CD1c-positive myeloid dendritic cell (primary cell): ENCODE measurements around the gene PDLIM3.
"Not testable (repeated sequence)": the region's sequence is repeated elsewhere in the genome, so short reads cannot be mapped to it uniquely, and the experiment has no call there.

ENCODE experiments used
- DNase-seq: peaks from one replicate; pipeline ENCODE4 v3.0.0-alpha.2; 2016; ENCODE audit errors: extremely low spot score

PDLIM3 gene

GRCh38 chr4:185554365-185555126 is 19.2 kb upstream of the PDLIM3 start:
- DNase-seq, result no peak

- DNase-seq, result no peak
Measured at GRCh38 chr4:185552254-185552653, 16.9 kb upstream of the PDLIM3 start.

DNA sequence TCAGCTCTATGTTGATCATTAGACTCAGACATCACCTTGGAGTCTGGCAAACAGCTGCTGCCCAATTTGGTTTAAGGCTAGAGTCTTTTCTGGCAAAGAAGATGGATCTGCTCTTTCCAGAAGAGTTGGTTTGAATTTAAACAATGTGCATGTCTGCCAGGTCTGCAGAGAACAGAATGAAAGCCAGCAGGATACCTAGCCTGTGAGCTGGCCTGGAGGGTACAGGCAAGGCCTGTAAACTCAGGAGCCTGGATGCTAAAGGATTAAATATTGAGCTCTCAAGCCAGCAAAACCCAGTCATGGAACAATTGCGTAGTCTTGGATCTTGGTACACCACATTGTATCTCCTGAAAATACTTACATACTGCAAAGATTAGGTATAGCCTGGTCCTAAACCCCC is 15.6 kb upstream of the PDLIM3 start:
- no peak for DNase-seq

- DNase-seq, result no peak
Measured at GRCh38 chr4:185549095-185549639, 13.9 kb upstream of the PDLIM3 start.

- DNase-seq, result no peak
Measured at GRCh38 chr4:185548587-185548986, 13.3 kb upstream of the PDLIM3 start.

DNA sequence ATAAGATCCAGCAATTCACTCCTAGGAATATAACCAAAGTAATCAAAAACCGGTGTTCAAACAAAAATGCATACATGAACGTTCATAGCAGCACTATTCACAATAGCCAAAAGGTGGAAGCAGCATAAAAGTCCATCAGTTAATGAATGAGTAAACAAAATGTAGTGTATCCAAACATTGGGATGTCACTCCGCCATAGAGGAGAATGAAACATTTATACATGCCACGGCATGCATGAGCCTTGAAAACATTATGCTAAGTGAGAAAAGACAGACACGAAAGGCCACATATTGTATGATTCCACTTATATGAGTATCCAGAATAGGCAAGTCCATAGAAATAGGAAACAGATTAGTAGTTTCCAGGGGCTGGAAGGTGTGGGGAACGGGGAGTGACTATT is 11.0 kb upstream of the PDLIM3 start:
- DNase-seq, result no peak

DNA sequence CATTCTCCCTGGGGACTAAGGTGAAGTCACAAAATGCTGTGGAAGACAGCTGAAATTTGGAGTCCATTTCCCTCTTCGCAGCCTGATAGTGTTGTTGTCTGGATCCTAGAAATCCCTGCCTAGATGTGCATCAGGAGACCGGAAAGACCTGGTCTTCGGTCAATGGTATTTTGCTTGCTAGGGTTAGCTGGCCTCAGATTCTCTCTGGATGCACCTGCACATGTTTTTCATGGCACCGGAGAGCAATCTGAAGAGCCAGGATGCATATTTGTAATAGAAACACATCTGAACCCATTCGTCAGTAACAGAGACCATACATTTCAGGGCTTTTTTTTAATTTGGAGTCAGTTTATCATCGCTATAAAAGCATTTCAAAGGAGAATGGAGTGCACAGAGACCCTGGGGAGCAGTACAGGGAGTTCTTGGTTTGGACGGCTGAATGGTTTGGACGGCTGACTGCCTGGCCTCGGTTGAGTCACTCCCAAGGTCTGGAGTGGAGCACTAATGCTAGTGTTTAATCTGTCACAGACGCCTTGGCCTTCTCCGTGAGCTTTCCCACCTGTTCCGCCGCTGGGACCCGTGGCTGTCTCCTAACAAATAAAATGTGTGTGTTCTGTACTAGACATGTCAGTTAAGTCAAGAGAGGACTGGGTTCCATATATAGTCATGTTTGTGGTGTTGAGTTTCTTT is 7.5 kb upstream of the PDLIM3 start:
- DNase-seq, result no peak

DNA sequence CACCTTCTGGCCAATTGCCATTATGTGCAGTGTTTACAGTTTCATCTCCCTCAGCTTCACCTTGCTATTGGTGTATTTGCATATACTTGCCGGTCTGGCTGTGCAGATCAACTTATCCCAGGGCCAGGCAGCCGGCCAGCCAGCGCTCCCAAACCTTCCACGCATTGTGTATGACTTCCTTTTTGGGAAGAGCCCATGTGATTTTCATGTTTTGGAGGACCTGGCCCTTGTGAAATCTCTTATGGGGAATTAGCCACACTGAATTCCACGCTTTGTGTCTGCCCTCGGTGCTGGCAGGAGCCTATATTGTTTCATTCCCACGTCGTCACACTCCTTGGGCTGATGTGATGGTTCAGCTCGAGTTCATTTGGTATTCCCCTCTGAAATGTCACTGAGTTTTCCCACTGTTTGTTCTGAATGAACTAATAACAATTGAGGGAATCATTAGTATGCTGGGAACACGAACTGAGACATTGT is 6.0 kb upstream of the PDLIM3 start:
- no peak for DNase-seq

GRCh38 chr4:185540487-185541120 is 5.3 kb upstream of the PDLIM3 start:
- no peak for DNase-seq

- DNase-seq, result no peak
Measured at GRCh38 chr4:185540040-185540439, 4.7 kb upstream of the PDLIM3 start.

DNA sequence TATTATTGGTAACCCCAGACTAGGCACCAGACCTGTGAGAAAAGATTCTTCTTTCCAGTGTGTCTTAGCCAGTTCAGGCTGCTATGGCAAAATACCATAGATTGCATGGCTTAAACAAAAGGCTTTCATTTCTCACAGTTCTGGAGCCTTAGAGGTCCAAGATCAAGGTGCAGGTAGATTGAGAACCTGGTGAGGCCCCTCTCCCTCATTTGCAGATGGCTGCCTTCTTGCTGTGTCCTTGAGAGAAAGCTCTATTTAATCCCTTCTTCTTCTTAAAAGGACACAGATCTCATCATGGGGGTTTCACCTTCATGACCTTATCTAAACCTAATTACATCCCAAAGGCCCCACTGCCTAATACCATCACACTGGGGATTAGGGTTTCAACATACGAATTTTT is 3.5 kb upstream of the PDLIM3 start:
- no peak for DNase-seq

DNA sequence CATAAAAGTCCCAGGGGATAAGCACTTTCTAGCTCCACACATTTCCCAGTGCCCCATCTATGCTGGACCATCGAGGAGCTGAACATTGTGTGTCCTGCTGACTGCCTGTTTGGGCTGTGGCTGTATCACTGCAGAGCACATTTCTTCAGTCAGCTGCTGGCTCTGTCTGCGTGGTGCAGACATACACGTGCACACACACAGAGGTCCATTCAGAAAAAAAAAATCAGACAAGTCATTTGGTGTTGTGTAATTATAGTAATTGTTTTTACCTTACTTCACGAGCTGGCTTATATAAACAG is 1.1 kb upstream of the PDLIM3 start:
- DNase-seq, result no peak

- no peak for DNase-seq
Measured at GRCh38 chr4:185535612-185536410, 504 bp upstream of the PDLIM3 start.

DNA sequence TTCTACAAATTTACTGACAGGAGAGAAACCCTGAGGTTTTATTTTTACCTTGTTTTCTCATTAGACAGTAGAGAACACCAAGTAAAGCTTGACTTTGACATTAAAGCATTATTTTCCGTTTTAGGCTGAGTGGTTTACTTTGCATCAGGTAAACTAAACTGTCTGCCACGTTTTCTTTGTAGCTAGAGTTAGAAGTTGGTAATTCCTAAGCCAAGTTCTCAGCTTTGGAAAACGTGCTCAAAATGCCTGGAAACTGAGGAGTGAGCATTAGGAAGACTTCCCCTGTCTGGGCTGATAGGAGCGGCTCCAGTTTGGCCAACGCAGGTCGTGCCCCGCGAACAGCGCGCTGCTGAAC is 819 bp downstream of the PDLIM3 start:
- DNase-seq, result no peak

GRCh38 chr4:185532795-185533324 is 2.4 kb downstream of the PDLIM3 start:
- no peak for DNase-seq

DNA sequence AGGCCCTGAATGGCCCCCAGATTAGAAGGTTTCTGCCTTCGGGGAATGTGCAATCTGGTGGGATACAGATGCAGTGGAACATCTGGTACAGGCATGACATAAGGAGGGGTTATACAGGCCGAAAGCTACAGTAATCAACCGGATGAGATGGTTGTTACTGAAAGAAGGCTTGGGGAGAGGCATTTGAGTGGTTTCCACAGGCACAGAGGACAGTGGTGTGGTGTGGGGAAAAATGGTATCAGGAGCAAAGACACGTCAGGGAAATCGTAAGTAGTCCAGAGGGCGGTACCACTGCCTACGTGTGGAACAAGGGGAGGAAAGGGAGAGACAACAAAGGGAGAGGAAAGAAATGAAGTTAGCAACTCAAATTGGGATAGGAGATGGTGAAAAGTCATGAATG is 3.0 kb downstream of the PDLIM3 start:
- DNase-seq, result no peak

DNA sequence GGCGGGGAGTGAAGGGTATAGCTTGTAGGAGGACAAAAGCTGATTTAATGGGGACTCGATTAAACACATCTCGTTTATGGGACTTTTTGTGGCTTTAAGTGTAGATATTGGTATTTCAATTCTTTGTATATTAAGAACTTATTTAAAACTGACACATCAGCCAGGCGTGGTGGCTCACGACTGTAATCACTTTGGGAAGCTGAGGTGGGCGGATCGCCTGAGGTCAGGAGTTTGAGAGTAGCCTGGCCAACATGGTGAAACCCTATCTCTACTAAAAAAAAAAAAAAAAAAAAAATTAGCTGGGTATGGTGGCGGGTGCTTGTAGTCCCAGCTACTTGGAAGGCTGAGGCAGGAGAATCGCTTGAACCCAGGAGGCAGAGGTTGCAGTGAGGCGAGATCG is 3.7 kb downstream of the PDLIM3 start:
- DNase-seq, result not testable (repeated sequence)

DNA sequence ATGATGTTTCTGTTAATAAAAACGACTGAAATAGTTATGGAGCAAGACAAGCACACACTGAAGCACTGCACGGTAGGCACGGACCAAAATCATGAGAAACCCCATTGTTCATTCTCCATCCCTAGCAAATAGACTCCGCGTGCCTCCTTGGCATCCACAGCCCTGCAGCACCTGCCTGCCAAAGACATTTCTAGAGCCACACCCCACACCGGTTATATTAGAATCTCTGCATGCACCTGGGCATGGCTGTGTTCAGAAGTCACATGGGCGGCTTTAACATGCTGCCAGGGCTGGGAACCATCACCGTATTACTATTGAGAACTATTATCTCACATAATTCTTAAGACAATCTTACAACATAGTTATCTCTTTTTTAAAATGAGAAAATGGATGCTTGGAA is 5.9 kb downstream of the PDLIM3 start:
- DNase-seq, result no peak

- DNase-seq, result no peak
Measured at GRCh38 chr4:185524888-185525863, 10.1 kb downstream of the PDLIM3 start.

DNA sequence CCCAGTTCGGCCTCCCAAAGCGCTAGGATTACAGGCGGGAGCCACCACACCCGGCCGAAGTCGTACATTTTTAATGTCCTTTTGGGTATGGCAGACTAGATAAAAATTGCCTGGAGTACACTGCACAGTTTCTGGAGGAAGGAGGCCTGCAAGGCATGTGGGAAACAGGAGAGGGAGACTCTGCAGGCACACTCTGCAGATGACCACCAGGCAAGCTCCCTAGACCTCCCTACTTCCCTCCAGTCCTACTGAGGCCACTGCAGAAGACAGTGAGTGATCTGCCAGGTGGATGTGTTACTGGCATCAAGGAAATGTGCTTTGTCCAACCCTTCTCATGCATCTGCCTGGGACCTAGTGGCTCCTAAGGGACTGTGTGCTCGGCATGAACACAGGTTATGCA is 11.4 kb downstream of the PDLIM3 start:
- no peak for DNase-seq

DNA sequence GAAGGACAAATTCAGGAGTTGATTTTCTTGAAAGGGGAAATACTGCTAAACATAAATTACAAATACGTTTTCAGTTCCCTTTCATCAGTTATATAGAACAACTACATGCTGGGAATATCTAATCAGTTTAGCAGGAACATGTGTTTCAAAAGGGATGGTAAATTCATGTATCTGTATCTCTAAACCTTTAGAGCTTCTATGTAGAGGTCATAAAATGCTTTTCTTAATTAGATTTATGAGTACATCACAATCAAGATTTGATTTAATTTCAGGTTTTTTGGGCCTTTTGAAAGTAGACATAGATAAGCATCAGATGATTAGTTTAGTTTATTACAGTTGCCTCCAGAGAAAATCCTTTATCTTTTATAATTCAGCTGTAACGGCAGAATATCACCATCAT is 12.9 kb downstream of the PDLIM3 start:
- no peak for DNase-seq
